ENCODE results near the gene PPARG.
"Not testable (repeated sequence)": the region's sequence is repeated elsewhere in the genome, so short reads cannot be mapped to it uniquely, and the experiment has no call there.

Gene PPARG

DNA sequence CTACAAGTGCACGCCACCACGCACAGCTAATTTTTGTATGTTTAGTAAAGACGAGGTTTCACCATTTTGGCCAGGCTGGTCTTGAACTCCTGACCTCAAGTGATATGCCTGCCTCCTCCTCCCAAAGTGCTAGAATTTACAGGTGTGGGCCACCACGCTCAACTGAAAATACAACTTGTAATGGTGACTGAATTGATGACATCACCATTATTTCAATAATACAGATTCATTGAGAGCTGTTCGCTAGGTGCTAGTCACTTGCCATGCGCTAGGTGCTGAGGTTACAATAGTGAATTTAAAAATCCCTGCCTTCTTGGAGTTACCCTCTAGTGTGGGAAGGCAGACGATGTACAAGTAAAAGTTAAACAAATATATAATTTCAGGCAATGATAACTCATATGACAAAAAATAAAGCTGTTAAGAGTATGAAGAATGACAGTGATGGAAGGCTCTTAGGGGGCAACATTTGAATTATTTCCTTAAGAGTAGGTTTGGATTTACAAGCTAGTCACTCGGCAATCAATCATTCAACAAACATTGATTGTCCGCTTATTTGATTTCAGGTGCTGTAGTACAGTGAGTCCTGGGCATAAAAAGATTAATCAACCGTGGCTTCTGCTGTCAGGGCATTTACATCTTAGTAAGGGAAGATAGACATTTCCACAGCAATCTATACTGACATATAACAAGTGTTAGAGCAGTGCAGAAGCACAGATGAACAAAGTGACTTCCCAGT, 9.1 kb upstream of the PPARG start:
- no peak for DNase-seq

DNA sequence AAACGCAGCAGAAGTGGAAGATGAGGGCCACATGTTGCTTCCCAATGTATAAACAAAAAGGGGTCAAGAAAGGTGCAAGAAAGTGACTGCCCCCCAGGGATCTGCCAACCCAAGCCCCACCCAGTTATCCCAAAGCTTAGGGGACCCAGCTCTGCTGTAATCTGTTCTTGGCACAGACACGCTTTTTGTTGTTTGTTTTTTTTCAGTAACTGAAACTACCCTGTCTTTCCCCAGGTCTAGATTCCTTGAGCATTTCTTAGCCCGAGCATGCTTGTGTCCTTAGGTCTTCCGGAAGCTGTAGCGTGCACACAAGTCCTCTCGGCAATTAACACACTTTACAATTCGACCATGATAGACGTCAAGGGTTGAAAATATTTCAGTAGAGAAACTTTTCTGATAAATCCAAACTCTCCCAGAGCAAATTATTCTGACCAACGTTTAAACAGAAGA, 8.5 kb upstream of the PPARG start:
- DNase-seq = no peak

DNA sequence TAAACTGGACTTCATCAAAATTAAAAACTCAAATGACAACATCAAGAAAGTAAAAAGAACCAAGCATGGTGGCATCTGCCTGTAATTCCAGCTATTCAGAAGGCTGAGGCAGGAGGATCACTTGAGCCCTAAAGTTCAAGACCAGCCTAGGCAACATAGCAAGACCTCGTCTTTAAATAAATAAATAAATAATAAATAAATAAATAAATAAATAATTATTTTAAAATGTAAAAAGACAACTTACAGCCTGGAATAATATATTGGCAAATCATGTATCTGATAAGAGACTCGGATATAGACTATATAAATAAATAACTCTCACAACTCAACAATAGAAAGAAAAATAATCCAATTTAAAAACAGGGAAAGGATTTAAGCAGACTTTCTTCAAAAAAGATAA, 4.3 kb upstream of the PPARG start:
- DNase-seq = no peak

DNA sequence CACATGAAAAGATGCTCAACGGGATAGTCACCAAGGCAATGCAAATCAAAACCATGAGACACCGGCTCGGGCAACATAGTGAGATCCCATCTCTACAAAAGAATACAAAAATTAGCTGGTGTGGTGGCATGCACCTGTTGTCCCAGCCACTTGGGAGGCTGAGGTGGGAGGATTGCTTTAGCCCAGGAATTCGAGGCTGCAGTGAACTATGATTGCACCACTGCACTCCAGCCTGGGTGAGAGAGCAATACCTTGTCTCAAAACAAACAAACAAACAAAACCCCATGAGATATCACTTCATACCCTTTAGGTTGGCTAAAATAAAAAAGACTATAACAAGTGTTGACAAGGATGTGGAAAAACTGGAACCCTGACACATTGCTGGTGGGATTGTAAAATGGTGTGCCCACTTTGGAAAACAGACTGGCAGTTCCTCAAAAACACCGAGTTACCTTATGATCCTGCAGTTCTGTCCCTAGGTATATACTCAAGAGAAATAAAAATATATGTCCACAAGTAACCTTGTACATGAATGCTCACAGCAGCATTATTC, 3.8 kb upstream of the PPARG start:
- no peak for DNase-seq

DNA sequence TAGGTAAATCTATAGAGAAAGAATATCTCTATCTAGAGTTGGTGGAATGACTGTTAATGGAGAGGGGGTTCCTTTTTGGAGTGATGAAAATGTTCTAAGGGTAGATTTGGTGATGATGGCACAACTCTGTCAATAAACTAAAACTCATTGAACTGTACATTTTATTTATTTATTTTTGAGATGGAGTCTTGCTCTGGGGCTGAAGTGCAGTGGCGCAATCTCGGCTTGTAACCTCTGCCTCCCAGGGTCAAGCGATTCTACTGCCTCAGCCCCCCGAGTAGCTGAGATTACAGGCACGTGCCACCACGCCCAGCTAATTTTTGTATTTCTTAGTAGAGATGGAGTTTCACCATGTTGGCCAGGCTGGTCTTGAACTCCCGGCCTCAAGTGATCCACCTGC, 3.1 kb upstream of the PPARG start:
- not testable (repeated sequence) for DNase-seq

DNA sequence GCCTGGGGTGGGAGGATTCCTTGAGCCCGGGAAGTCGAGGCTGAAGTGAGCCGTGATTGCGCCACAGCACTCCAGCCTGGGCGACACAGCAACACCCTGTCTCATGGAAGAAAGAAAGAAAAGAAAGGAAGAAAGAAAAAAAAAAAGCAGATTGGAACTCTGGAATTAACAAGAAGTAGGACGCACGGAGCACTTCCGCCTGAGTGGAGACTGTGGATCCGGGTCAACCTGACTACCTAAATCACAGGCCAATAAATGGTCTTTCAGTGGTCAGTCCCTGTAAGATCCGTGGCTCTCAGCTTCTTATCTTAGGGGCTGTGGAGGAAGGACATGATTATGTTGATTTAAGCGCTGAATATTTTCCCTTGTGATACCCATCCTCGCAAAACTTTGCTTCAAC, 2.4 kb upstream of the PPARG start:
- DNase-seq = no peak

DNA sequence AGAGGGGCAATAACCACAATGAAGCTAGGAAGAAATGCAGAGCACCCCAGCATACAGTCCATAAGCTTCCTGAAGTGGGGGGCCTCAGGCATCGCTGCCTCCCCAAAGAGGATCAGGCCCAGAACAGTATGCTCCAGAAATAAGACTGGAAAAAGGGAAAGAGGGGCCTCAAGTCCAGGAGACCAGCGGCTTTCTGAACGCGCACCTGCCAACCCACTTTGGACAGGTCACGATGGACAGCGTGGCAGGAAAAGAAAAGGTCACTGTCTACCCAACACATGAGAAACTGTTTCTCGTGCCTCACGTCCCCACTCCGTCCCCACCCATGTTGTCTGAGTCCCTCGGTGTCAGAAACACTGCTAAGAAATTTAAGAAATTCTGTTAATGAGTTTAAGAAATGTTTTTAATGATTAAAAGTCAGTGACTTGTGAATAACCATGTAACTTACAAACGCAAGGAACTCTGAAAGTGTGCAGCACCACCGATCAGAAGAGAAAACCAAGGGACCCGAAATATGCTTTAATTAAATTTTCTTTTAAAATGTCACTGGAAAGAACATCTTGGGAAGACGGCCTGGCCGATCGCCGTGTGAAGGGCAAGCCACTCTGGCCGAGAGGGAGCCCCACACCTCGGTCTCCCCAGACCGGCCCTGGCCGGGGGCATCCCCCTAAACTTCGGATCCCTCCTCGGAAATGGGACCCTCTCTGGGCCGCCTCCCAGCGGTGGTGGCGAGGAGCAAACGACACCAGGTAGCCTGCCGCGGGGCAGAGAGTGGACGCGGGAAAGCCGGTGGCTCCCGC, 1.7 kb upstream of the PPARG start:
- no peak for DNase-seq

DNA sequence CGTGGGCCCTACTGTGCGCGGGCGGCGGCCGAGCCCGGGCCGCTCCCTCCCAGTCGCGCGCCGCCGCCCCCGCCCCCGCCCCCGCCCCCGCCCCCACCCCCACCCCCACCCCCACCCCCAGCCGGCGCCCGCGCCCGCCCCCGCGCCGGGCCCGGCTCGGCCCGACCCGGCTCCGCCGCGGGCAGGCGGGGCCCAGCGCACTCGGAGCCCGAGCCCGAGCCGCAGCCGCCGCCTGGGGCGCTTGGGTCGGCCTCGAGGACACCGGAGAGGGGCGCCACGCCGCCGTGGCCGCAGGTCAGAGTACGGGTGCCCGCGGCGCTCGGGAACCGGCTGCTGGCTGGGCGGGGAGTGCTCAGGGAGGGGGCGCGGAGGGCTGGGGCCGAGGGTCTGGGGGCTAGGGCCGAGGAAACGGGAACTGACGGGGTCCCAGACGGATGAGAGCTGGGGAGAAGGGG, 1.1 kb upstream of the PPARG start:
- no peak for DNase-seq

DNA sequence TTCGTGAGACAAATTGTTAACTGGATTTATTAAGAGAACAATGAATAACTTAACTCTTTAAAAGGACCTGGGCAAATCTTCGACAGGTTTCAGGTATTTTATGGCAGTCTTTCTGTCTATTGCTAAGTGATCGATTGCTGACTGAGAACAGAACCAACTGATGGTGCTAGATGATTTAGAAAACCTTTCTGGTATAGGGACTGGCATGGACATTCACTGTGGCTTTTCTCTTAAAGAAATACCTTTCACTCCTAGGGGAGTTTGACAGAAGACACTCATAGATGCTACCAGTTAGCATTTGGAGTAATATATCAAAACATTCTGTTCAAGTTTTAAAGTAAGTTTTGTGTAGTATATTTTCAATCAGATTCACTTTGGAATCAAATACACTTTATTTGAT, 654 bp downstream of the PPARG start:
- no peak for DNase-seq

DNA sequence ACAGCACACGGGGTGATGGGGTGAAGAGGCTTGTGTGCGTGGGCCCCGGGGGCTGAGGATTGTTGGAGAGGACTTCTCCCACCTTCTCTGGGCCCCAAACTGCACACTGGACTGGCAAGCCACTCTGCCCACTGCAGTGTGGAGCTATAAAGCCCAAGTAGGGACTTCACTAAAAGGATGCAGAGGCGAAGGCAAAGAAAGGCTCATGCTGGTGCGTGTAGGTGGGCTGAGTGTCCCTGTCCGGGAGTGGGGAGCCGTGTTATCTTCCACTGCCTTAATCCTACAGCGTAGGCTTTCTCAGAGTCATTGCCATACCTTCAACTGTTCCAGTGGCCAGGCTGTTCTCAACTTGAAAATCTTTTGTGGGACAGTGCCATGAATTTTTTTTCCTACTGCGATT, 3.9 kb downstream of the PPARG start:
- no peak for DNase-seq

DNA sequence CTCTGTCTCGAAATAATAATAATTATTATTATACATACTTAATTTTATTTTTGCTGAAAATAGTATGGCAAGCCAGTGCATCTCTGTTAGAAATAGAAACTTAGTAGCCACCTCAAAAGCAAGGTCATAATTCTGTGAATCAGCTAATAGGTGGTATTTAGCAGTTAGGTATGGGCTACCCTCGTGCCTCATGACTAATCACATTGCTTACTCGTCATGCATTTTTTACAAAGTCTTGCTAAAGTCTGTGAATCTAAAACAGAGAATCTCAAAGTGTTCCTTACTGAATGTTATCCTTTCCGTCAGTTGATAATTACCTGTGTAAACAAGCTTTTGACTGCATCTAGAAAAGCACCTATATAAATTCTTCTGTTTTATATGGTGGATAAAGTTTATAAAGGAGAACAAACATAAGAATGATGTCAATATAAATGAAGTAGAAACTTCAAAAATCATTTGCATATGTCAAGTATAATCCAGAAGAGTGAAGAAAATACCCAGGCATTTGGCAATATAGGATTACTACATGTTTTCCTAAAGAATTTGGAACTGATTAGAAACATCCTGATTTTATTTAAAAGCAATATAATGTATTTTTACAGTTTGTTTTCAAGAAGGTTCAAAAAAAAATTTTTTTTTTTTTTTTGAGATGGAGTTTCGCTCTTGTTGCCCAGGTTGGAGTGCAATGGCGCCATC, 6.2 kb downstream of the PPARG start:
- DNase-seq = no peak

DNA sequence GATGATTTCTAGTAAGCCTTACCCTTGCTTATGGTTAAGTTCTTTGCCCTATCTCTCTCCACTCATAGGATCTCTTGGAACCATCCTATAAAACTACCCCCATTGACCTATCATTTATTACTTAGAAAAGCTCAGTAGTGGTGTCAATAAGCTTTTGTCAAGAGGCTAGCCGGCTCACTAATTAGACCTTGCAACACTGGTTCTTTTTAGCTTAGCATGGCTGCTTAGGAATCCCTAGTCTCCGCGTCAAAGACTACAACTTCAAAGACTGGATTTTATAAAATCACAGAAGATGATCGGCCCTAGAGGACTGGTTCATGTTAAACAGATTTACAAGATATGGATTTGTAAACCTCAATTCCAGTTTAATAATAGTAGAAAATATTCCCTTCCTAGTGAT, 7.6 kb downstream of the PPARG start:
- DNase-seq = no peak

DNA sequence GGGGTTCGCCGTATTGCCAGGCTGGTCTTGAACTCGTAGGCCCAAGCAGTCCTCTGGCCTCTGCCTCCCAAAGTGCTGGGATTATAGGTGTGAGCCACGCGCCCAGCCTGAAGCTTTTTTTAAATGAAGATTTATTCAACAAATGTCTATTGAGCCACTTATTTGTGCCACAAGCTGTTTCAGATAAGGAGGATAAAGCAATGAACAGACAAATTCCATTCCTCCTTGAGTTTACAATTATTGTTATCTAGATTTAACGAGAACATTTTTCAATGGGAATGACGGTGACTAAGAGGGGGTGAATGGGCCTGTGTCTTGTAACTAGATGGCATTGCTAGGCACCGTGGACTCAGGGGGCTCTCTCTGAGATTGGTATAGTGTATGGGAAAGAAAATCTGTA, 10.2 kb downstream of the PPARG start:
- no peak for DNase-seq

DNA sequence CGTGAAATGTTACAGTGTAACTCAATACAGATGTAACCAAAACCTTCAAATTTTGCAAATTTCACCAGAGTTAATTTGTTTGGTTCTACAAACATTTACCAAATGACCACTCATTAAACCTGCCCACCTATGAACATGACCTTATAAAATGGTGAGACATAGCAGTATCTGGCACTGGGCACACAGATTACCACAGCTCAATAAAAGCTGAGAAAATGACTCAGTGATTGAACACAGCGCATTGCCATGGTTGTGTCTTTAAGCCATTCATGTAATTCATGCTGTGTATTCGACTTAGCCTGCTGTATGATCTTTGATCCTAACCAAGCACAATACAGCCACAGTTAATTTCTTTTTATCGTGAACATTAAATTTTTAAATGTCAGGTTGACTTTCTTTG, 11.3 kb downstream of the PPARG start:
- DNase-seq = no peak

DNA sequence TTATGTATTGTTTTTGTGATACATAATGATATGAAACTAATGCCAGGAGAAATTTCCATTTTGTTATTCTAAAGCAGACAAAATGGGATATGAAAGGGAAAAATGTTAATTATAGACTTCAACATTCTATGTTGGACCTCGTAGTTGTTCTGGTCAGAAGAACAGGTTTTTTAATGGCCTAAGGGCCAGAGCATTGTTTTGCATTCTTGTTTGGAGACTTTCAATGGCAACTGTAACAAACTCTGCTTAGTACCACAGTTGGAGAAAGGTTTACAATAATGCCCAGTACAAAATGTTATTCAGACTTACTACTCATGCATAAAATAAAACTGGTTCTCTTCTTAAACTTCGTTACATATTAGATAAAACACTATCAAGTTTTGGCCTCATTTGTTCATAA, 12.2 kb downstream of the PPARG start:
- DNase-seq = no peak

DNA sequence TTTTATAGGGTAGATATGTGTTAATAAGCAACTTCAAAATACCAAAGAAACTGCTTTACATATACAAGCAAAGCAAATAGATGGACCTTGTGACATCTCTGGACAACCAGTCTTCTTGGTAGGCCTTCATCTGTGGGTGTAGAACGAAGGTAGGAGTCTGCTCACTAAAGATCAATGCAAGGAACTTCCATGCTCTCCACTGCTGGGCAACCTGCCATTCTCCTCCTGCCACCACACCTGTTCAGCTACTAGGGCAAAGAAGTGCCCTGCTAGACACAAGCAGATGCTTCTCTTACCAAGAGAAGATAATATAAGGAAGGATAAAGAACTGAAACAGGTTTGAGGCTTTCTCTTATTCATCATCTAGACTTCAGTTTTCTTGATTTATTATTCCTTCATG, 12.6 kb downstream of the PPARG start:
- no peak for DNase-seq

DNA sequence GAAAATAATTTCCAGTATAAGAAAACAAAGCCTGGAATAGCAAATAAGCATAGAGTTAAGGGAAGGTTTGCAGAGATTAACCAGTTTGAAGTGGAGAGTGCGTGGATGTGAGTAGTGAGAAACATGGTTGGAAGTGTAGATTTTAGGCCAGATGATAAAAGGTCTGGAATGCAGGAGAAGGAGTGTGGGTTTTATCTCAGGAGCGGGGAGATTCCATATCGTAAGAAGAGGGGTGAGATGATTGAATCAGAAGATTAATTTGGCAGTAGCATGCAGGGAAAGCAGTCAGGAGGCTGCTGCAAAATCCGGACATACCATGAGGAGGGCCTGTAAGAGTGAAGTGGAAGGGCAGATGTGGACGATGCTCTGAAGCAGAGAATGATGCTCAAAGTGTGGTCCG, 13.7 kb downstream of the PPARG start:
- DNase-seq = no peak

DNA sequence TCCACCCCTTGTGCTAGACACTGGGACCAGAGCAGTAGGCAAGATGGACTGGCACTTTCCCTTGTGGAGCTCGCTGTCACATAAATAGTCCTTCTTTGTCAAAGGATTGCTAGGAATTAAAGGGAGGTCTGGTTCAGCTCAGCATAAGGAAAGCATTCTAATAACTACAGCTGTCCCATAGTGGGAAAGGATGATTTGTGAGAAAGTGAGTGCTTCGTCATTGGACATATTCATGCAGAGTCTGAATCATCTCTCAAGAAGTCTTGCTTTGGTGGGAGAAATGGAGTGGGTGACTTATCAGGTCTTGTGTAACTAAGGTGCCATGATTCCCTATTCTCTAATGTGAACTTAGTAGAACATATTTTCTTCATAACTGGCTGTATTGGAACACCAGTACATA, 14.7 kb downstream of the PPARG start:
- DNase-seq = no peak

DNA sequence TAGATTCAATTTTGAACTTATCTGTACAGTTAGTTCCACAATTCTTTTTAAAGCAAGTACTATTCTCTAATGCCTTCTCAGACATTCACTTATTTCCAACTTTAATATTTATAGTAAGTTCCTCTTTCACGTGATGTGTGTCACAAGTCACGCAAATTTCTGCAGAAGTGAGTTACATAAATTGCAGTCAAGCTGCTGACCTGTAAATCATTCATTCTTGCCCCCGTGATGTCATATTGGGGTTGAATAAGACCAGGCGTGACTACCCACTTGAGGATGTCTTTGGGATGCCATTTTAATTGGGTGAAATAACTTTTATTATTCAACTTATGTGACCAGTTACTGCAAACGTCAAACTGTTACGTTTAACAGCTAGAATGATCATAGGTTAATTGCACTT, 15.1 kb downstream of the PPARG start:
- no peak for DNase-seq

DNA sequence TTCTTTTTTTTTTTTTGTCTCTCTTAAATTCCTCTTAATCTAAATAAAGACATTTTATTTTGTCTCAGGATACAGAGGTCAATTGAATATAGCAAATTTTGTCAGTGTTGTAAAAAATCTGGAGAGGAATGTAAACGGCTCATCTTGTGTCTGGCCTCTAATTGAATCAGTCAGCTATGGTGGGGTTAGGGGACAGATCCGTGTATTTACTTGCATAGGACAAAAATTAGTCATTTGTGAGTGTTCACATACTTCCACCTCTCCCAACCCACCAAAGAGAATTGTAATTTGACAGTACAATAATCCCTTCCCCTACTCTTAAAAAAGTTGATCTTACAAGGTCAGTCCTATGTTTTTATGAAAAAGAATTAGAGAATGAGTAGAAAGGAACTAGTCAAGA, 18.3 kb downstream of the PPARG start:
- no peak for DNase-seq

DNA sequence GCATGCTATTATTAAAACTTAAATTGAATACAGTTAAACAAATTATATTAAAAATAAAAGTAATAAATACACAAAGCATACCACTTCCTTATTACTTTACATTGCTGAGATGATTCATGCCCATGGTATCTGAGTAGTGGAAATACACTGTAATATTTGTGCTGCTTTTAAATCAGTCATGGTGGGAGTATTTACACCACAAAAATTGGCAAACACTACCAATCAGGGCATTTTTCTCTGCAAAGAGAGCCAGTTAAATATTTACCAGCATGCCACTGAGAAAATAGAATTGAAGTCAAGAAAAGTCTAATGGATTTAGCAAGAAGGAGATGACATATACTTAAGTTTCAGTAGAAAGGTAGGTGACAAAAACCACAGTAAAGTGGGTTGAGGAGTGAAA, 19.6 kb downstream of the PPARG start:
- DNase-seq = no peak

DNA sequence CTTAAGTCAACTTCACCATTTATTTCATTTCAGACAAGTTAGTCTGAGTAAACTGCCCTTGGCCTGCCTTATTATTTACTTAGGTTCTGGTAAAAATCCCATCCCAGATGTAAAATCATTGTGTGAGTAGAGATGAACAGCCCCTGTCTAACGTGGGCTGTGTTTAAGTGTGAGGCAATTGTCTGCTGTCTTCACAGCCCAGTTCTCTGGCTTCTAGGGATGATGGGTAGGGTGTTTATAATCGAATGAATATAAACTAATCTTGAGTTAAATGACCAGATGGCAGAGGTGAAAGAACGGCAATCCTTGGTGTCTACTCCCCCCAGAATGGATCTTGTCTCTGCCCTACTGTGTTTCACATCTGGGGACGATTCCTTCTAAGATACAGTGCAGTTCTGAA, 20.8 kb downstream of the PPARG start:
- DNase-seq = no peak

DNA sequence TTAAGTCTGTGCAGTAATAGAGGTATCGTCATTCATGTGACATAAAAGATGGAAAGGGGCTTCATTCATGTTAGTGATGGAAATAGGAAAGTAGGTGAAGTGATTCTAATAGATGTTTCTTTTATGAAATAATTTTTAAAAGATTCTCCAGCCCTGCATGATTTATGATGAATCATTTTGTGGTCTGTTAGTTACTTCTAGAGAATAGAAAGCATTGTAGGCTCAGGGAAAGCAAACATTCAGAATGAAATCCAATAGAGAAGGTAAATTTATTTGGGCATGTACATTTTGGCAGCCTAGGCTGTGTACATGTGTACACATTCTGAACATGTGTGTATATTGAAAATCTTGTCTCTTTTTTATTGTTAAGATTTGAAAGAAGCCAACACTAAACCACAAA, 23.1 kb downstream of the PPARG start:
- no peak for DNase-seq

DNA sequence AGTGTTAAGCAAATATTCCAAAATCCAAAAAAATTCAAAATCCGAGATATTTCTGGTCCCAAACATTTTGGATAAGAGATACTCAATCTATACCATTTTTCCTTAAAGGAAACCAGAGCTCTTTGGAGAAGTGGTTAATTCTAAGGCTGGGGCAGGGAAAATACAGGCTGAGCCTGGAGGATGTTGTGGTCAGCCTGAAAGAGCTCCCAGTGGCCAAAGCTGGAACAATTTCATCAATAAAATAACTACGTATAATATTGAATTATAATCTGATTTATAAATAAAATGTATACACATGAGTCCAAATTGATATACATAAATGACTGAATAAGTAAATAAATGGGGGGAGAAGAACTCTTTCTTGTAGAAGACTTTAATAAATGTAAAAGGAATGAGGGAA, 24.6 kb downstream of the PPARG start:
- no peak for DNase-seq
